DOHH2 (cell line): ENCODE results near the gene ITGB8.

Source experiments
- H3F3A ChIP-seq: fragments of 200-600 bp; sonication (generic), shearing (Covaris generic); 2 replicates; pipeline ENCODE4 v1.6.0; 2016; ENCODE audit warnings: antibody characterized with exemption, mild to moderate bottlenecking; ENCODE audit not compliant: control insufficient read depth, insufficient read depth
- H3K27ac ChIP-seq: fragments of 200-600 bp; sonication (generic); 2 replicates; pipeline ENCODE4 v1.5.1; 2014; ENCODE audit warnings: low read depth, mild to moderate bottlenecking, low read length, moderate library complexity
- H3K27me3 ChIP-seq: fragments of 200-600 bp; sonication (generic); 2 replicates; pipeline ENCODE4 v1.6.1; 2014; ENCODE audit warnings: mild to moderate bottlenecking, low read length, mixed read lengths; ENCODE audit not compliant: control insufficient read depth
- H3K36me3 ChIP-seq: fragments of 200-600 bp; sonication (generic); 2 replicates; pipeline ENCODE4 v1.6.1; 2014; ENCODE audit warnings: mild to moderate bottlenecking, low read length, moderate library complexity, mixed read lengths; ENCODE audit not compliant: control insufficient read depth
- H3K4me1 ChIP-seq: fragments of 200-600 bp; sonication (generic); 2 replicates; pipeline ENCODE4 v1.6.1; 2014; ENCODE audit warnings: mild to moderate bottlenecking, low read length, mixed read lengths; ENCODE audit not compliant: control insufficient read depth
- H3K4me2 ChIP-seq: fragments of 200-600 bp; sonication (generic); 2 replicates; pipeline ENCODE4 v1.6.0; 2014; ENCODE audit warnings: mild to moderate bottlenecking, low read length, moderate library complexity
- H3K4me3 ChIP-seq: fragments of 200-600 bp; sonication (generic); 2 replicates; pipeline ENCODE4 v1.5.1; 2014; ENCODE audit warnings: mild to moderate bottlenecking, low read length, mixed read lengths
- H3K79me2 ChIP-seq: fragments of 200-600 bp; sonication (generic); 2 replicates; pipeline ENCODE4 v1.6.1; 2014; ENCODE audit warnings: mild to moderate bottlenecking, low read length, mixed read lengths; ENCODE audit not compliant: control insufficient read depth
- H3K9me2 ChIP-seq: fragments of 200-600 bp; sonication (generic); replicated peaks from 2 replicates; pipeline ENCODE4 v1.6.1; 2014; ENCODE audit warnings: mild to moderate bottlenecking, low read length, mixed read lengths; ENCODE audit not compliant: control insufficient read depth
- H3K9me3 ChIP-seq: fragments of 200-600 bp; sonication (generic); 2 replicates; pipeline ENCODE4 v1.6.1; 2014; ENCODE audit warnings: antibody characterized with exemption, low read length, mixed read lengths; ENCODE audit not compliant: control insufficient read depth, insufficient read depth
- H4K20me1 ChIP-seq: fragments of 200-600 bp; sonication (generic); 2 replicates; pipeline ENCODE4 v1.6.0; 2014; ENCODE audit warnings: low read depth, mild to moderate bottlenecking, antibody characterized with exemption, low read length, moderate library complexity; ENCODE audit not compliant: control insufficient read depth, insufficient read depth
- EZH2phosphoT487 ChIP-seq: fragments of 200-600 bp; sonication (generic); IDR thresholded peaks from 2 replicates; pipeline ENCODE4 v1.6.1; 2017; ENCODE audit warnings: borderline replicate concordance, mild to moderate bottlenecking, antibody characterized with exemption, low read length, moderate library complexity, mixed read lengths
- TF ChIP-seq, protein P1 (sequence below): fragments of 200-600 bp; sonication (generic); IDR thresholded peaks from one replicate; pipeline ENCODE4 v1.5.1; 2014; ENCODE audit warnings: antibody characterized with exemption, mild to moderate bottlenecking, low read depth, low read length; ENCODE audit not compliant: poor library complexity, severe bottlenecking

The ITGB8 gene

DNA sequence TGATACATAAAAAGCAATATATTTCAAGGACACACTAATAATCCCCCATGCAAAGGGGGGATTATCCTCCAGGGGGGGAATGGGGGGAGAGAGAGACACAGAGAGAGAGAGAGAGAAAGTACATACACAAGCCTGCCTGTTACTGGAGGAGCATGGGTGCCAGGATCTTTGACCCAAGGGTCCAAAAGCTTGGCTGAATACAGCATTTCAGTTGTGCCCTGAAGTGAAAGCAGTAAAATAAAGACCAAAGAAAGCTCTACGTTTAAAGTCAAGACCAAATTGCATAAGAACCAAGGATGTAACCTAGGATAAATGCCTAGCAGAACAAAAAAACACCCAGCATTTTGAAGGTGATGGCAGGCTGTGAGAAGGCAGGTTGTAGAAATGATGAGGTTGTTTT lies 27.8 kb upstream of the ITGB8 start:
- H3K36me3 ChIP-seq, result no peaks in the 10 kb centered on the region
- no peaks in the 10 kb centered on the region for H3K9me2 ChIP-seq
- no peaks in the 10 kb centered on the region for H3K79me2 ChIP-seq
- H3K9me3 ChIP-seq, result no peaks in the 10 kb centered on the region
- H3K4me2 ChIP-seq, result no peak overlapping the region
- TF ChIP-seq EZH2phosphoT487, result no peak
- TF ChIP-seq, protein P1, sequence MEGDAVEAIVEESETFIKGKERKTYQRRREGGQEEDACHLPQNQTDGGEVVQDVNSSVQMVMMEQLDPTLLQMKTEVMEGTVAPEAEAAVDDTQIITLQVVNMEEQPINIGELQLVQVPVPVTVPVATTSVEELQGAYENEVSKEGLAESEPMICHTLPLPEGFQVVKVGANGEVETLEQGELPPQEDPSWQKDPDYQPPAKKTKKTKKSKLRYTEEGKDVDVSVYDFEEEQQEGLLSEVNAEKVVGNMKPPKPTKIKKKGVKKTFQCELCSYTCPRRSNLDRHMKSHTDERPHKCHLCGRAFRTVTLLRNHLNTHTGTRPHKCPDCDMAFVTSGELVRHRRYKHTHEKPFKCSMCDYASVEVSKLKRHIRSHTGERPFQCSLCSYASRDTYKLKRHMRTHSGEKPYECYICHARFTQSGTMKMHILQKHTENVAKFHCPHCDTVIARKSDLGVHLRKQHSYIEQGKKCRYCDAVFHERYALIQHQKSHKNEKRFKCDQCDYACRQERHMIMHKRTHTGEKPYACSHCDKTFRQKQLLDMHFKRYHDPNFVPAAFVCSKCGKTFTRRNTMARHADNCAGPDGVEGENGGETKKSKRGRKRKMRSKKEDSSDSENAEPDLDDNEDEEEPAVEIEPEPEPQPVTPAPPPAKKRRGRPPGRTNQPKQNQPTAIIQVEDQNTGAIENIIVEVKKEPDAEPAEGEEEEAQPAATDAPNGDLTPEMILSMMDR, result no peak
- H3F3A ChIP-seq, result no peaks in the 10 kb centered on the region
- no peaks in the 10 kb centered on the region for H3K27me3 ChIP-seq
- no peak overlapping the region for H3K27ac ChIP-seq
- H3K4me1 ChIP-seq, result peaks cover 35% of the 10 kb centered on the region
- H4K20me1 ChIP-seq, result no peaks in the 10 kb centered on the region
- no peak overlapping the region for H3K4me3 ChIP-seq

DNA sequence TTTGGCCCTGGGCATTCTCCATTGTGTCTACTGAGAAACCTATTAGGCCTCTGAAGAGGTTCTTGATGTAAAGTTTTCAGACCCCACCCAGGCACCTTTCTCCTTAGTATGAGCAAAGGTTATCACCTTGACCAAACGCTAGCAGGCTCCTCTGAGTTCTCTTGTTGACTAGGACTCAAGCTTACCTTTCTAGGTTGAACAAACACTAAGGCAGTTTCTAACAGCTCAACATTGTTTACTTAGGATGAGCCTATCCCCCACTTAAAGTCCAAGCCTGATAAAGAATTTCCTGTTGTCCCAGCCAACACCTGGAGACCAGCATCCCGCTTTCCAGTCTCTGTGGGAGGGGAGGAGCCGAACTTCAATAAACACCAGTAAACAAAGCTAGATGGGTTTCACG lies 26.3 kb upstream of the ITGB8 start:
- no peak overlapping the region for H3K4me2 ChIP-seq
- peaks cover 35% of the 10 kb centered on the region for H3K4me1 ChIP-seq
- H3F3A ChIP-seq, result no peaks in the 10 kb centered on the region

GRCh38 chr7:20305726-20306125 lies 25.0 kb upstream of the ITGB8 start:
- TF ChIP-seq, protein P1, result no peak
- TF ChIP-seq EZH2phosphoT487, result no peak
- H3K4me2 ChIP-seq, result peak overlapping the region; percentile 38
- no peaks in the 10 kb centered on the region for H3K9me3 ChIP-seq
- H3K9me2 ChIP-seq, result no peaks in the 10 kb centered on the region
- H3K4me1 ChIP-seq, result peaks cover 35% of the 10 kb centered on the region
- no peaks in the 10 kb centered on the region for H3K79me2 ChIP-seq
- H4K20me1 ChIP-seq, result no peaks in the 10 kb centered on the region
- H3K27me3 ChIP-seq, result no peaks in the 10 kb centered on the region
- peak overlapping the region; percentile 34 for H3K4me3 ChIP-seq
- peak overlapping the region; percentile 51 for H3K27ac ChIP-seq
- no peaks in the 10 kb centered on the region for H3K36me3 ChIP-seq
- H3F3A ChIP-seq, result no peaks in the 10 kb centered on the region

More for the DNA sequence above, 26.3 kb upstream of the ITGB8 start:
- no peaks in the 10 kb centered on the region for H3K36me3 ChIP-seq
- H3K4me3 ChIP-seq, result no peak overlapping the region
- no peaks in the 10 kb centered on the region for H3K79me2 ChIP-seq
- no peaks in the 10 kb centered on the region for H3K9me3 ChIP-seq
- no peak for TF ChIP-seq EZH2phosphoT487
- TF ChIP-seq, protein P1, result no peak
- no peak overlapping the region for H3K27ac ChIP-seq
- no peaks in the 10 kb centered on the region for H3K27me3 ChIP-seq
- H4K20me1 ChIP-seq, result no peaks in the 10 kb centered on the region
- H3K9me2 ChIP-seq, result no peaks in the 10 kb centered on the region
